GM19455 (cell line): ENCODE results near the gene MAML3.

ENCODE experiments used
- ATAC-seq: cut with Tn5 transposase; IDR thresholded peaks from one replicate; pipeline ENCODE4 v1.9.1; 2021; ENCODE audit not compliant: unreplicated experiment

Gene MAML3

DNA sequence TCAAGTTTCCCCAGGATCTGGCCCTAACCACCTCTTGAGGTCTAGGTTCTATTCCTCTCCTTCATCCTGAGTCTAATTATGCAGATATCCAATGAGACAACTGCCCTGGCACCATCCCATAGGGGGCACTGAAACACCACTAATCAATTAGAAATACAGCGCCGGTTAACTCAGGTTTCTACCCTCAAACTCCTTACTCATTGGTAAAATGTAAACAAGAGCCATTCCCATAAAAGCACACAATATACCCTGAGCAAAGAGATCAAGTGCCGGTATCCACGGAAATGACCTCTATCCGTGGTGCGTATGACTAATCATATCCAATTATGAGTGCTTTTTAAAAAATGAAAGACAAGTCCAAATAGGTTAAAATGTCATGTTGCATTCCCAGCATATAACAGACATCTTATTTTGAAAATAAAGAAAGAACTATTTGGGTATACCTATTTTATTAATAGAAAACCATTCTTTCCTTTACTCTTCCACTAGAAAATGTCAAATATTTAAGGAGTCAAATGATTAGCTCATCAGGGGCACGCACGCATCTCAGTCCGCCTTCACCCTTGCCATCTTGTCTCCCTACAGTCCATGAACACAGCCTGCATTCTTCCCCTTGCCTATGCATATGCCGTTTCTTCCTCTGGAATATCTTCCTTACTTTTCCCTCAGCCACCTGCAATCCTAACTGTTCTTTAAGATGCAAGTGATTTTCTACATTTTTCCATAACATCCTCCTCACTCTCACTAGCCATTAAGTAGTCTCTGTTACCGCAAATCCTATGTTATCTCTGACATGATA is 141.1 kb downstream of the MAML3 start:
- ATAC-seq = no peak

DNA sequence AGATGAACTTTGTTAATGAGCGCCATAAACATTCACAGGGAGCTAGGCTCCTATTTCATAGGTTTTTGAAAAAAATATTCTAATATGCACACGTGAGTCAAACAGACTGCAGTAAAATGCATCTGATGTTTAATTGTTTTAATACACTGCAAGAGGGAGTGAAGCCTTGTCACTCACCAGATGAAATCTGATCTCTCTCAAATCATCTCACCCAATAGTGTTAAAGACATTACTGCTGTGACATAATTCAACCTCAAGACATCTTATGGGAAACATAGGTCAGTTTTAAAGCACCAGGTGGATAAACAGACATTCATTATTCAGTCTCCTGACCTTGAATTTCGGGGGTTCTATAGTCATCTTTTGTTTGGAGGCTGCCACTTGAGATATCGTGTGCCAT is 148.3 kb downstream of the MAML3 start:
- no peak for ATAC-seq

DNA sequence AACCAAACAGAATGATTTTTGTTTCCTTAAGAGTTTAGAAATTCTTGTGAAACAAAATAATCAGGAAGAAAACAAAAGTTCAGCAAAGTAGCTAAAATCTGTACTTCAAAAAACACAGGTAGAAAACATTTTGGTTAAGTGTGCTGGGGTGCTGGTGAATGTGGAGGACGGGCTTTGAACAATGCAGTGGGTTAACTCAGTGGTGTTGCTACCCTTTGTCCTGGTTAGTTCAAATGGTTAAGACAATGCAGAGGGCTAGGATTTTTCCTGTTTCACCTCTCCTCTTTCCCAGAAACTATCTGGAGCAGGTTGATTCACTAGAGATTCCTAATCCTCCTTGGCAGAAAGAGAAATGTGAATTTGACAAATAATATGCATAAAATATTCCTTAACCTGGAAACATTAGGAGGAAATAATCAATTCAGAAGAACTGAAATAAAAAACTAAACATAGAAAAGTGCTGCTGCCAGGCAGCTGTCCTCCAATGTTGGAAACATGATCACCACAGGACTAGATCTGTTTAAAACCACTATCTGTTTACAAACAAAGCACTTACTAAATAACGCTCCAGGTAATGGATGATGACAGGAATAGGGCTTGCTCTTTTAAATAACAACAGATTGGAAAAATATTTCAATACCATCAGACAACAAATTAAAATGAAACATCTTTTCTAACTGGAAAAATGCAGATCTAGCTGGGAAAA is 148.9 kb downstream of the MAML3 start:
- ATAC-seq = no peak

DNA sequence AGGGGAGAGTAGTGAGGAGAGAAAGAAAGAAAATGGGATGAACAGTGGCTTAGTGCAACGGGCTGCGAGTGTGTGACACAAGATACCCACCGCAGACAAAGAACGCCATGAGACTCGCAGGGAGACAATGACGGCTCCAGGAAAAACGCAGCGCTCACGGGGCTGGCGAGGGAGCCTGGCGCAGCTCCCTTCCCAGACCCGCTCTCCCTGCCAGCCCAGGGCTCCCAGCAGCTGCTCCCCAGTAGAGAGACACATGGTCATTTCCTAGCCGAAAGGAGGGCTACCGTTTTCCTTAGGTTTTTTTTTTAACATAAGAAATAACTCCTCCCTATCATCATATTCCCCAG is 149.5 kb downstream of the MAML3 start:
- ATAC-seq = no peak

DNA sequence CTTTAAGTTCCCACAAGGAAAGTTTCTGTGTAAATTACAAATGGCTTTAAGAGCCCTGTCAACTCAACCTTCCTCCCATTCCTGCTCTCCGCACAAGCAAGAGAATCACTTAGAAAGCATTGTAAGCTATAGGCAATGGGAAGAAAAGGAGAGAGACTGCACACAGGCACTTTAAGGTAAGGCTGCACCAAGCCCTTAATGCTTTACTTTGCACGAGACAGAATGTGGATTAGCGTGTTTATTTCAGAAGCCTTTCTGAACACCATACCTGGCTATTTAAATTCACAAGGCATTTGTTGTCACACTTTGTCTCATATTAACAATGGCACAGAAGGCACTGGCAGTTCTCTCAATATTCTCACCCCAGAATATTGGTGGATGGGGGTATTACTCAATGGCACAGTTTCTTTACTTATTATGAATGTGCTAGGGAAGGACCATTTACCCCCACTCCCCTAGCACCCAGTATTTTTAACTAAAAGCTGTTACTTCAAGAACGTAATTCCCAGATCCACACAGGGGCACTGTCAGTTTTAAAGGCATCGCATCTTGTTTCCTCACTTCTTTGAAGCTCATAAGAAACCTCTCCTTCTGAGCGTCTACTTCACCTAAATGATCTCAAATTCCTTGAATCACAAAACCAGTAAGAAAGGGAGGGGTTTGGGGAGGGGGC is 150.0 kb downstream of the MAML3 start:
- ATAC-seq = no peak

DNA sequence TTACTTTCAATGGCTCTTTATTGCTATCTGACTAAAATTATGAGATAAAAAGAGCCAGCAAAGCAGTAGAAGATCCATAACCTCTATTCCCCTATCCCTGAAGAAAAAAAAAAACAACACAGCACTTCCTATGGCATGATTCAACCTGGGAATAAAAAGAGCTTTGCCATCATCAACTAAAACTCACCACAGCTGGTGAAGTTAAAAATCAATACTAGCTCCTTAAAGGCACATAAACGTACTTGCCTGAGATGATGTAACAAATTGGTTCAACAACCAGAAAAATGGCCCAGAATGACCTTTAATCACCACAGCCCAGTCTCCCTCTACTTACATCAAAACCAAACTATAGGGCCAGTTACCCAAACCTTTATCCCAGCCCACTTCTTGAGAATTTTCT is 153.8 kb downstream of the MAML3 start:
- no peak for ATAC-seq

DNA sequence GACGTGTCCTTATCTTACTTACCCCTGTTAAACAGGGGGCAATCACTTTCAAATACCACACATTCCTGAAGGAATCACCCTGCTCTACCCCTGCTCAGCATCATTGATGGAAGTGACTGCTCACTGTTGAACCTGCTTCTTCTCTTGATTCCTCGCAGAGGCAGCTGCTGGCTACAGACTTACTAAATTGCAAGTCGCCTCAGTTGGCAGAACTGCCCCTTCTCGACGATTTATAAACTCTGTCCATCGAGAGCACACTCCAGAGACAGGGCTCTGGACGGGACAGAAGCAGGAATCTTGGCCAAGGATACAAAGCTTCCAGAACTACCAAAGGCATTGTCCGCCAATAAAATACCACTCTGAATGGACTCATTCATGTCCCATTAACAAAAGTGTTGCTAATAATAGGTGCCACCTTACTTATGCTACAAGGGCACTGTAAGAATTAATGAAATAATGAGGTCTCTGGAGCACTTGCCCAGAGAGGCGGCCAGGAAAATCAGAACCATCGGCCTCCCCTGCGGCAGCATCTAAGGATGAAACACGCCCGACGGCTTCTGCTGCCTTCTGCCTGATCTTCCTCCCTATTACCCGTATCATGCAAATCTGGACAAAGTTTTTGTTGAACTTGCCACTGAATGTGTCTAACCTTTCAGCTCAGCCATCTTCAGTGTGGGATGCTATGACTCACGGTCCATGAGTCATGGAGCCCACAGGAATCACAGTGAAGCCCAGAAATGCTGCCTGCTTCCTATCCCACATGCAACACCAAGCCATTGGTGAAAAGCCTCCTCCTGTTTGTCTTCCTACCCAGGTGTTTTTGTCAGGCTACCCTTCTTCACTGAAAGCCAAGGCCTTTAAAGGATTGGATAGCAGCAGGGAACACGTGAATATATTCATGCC is 164.9 kb downstream of the MAML3 start:
- ATAC-seq = no peak

DNA sequence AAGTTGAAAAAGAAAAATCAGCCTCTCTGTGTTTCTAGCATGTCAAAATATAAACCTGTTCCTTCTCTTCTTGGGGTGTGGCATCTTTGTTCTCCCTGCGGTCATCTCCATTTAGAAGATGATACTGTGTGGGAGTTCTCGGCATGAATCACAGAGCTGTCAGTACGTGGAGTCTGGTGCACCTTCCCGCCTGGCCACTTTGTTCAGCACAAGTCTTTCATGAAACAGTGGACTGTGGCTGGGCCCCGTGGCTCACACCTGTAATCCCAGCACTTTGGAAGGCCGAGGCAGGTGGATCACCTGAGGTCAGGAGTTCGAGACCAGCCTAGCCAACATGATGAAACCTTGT is 166.5 kb downstream of the MAML3 start:
- ATAC-seq = no peak

DNA sequence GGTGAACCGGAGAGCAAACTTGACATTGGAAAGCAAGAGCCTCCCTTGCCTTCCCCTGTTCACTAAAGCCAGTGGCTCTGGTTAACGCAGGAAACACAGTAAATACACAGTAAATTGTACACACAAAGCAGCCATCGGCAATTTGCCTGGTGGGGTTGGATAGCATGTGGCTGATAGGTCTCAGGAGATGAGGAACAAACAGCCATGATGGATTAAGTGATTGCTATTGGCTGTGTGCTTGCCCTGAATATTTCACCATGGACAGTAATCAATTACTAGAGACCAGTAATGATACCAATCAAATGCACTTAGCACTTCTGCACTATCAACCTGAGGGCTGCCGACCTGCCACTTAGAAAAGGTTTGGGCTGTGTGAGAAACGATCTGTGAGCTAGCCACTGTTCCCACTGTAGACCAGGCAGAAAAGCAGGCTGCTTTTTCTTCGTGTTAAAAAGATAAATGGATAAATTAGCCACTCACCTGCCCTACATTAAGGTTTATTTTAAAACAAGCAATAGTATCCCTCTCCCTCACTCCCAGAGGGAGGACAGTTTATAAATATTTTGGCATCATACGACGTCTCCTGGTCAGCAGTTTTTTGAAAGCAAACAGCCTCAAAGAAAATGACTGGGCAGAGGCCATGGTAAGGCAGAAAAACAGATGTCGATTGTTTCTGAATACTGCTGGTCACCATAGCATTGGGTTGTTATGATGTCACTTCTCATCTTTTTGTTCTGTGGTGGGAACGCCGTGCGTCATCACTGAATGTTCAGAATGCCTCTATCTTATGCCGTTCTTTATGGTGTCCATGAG is 167.1 kb downstream of the MAML3 start:
- no peak for ATAC-seq

DNA sequence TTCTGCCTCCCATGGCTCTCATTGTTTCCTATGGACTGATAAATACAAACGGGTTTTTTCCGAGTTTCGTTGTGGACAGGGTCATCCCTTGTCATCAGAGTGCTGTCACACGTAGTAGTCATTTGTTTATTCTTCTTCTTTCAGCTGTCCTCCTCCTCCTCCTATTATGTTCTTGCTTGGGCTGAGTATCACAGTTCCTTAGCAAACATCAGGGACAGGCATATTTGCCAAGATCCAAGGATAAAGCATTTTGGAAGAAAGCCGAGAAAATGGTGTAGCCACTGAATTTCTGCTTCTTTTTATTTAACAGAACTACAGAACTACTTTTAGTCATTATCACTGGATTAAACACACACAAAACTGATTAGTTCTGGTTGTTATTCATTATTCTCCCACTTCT is 167.9 kb downstream of the MAML3 start:
- ATAC-seq = no peak

DNA sequence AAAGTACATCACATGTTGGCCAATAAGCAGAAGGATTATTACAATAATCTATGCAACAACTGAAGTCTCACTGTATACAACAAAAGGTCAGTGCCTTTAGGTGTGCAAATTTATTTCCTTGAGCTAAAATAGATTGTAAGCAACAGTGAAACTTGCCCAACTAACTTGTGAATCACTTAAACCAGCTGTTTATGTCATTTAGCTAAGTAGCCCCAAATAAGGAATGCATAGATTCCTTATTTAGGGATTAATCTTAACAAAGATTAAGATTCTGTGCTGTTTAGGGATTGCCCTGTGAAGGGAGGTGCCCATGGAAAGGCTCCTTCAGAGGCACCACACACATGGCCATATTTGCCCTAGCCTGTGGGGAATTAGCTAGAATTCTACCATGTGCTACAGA is 168.6 kb downstream of the MAML3 start:
- no peak for ATAC-seq

DNA sequence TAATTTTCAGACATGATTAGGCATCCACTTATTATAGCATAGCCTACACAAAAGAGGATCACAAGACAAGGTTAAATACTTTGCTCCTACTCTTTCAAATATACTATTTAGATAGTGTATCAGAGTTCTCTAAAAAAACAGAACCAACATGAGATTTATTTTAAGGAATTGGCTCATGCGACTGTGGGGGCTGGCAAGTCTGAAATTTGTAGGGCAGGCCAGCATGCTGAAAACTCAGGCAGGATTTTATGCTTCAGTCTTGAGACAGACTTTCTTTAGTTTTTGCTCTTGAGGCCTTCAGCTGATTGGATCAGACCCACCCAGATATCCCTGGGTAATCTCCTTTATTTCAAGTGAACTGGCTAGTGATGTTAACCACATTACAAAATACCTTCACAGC is 169.5 kb downstream of the MAML3 start:
- ATAC-seq = no peak

DNA sequence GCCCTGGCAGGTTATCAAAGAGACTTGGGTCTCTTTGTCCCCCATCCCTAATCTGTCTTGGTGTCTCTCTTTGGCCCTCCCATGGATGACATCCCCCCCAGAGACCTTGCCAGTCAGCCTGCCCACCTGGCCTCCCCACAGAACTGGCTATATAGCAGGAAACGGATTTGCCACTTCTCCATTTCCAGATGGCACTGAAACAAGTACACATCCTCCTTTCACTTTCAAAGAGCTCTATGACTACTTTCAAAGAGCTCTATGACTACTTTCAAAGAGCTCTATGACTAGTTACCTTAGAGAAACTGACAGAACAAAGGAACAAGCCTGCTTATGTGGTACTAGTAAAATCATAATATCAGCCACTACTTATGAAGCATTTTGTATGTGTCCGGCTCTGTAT is 175.3 kb downstream of the MAML3 start:
- peak; percentile 98 for ATAC-seq

DNA sequence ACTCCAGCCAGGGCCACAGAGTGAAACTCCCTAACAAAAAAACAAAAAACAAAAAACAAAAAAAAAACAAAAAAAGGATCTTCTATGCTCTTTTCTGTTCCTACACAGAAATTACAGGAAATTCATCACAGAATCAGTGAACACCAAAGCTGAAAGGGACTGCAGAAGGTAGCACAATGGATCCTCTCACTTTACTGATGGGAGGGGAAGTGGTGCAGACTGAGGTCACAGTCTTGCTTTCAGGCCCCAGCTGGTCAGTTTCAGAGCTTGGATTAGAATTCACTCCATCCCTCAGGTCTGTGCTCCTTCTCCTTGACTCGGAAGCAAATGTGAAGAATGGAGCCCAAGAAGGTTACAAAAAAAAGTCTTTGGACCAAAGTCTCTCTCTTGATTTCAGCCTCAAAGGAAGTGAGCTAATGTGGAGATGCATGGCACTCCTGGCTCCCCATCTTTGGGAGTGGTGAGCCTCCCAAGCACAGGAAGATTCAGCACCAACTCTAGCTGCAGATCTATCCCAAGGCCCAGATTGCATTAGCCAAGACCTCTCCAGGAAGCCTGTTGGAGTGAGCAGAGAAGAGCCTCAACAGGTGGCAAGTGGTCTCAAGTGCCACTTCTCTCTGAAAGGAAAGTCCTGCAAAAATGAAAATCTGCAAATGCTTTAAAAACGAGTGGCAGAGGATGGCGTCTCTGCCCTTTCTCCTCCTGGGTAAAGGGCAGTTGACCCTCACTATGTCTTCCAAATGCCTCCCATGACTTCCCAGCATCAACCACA is 176.0 kb downstream of the MAML3 start:
- ATAC-seq = peak; percentile 51

DNA sequence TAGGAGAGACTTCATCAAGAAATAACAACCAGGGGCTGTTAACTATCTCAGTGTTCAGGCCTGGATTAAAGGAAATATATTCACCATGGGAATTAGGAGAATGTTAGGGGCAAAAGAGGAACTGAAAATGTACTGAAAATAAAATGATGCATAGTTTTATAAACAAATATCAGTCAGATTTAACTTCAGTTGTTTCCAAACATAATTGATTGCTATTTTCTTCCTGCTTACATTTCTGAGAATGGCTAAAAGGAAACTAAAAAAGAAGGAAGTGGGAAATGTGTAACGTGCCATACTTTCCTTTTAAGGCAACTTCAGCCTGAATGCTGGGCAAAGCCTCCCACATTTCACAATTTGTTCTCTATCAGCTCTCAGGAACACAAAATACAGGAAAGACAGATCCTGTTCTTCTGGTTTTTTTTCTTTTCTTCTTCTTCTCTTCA is 178.1 kb downstream of the MAML3 start:
- no peak for ATAC-seq

DNA sequence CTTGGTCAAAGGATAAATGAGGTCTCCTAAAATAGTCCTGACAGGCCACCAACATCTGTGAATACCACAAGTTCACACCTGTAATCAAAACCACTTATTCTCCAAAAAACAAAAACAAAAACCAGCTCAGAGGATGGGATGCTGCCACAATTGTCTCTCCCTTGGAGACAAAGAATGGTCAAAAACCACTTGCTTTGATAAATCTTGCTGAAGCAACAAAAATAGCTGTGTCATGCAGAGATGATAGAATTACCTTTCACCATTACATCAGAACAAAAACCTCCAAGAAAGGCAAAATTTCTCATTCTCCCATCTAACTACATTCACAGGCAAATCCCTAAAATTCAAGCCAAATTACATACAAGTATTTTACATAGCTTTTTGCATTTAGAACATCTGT is 180.4 kb downstream of the MAML3 start:
- ATAC-seq = no peak

DNA sequence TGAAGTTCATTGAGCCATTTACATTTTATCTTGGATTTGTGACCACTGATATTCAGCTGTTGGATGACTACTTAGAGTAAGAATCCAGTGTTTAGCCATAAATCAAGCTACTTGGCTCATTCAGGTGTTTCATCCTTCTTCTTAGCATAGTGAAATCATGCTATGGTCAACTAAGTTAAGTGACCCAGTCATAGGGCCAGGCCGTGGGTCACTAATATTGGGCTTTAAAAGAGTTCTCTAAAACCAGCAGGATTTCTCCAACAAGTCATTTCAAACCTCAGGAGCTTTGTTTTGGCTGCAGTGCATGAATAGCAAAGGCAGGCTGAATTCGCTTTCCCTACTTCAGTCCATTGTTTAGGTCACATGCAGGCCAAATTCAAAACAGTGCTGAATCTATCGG is 181.0 kb downstream of the MAML3 start:
- no peak for ATAC-seq

DNA sequence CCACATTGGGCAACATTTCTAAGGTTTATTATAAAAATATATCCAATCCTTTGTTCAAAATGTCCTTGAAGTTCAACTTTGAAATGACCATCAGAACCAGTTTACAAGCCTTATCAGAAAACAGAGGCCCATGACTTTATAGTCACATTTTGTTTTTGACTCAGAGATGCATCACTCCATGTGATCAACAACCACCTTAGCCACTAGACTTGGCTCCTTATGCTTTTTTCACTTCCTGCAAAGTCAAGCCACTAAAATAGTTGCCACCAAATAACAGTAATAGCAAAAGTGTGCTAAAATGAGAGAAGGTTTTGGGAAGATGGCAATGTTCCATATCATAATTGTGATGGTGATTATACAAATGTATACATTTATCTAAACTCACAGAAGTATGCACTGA is 181.7 kb downstream of the MAML3 start:
- ATAC-seq = no peak

DNA sequence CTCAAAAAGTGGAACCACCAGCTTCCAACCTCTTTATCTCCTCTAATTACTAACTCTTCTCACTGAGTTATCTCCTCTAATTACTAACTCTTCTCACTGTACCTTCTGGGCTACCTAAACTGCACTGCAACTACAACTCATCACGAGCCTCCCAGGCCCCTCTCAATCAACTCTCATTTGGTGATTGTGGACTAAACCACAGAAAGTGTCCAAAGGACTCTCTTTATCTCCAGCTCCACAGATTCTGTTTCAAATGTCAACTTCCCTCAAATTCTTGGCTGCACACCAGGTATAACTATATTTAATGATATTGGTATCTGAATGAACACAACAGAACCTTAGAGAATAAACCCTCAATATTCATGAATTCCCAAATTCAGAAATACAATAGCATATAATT is 182.9 kb downstream of the MAML3 start:
- ATAC-seq = no peak
